Vagina (tissue), 2 donors: Measurements from ENCODE around the gene RHOV.

Source experiments
- POLR2A ChIP-seq, 2 donors: fragments of 450-650 bp; IDR thresholded peaks; one replicate each; pipeline ENCODE4 v1.6.1; 2017; ENCODE audit warnings: antibody characterized with exemption in 2 of 2, mild to moderate bottlenecking in 2 of 2, moderate library complexity in 2 of 2
- TF ChIP-seq, protein P1 (sequence below), 3 experiments: fragments of 450-650 bp in 2 of 3; fragments of 200-600 bp in 1 of 3; sonication (generic) in 1 of 3; IDR thresholded peaks; one replicate each; pipeline ENCODE4 v1.5.1; 2017 to 2019; ENCODE audit warnings: antibody characterized with exemption in 3 of 3, mild to moderate bottlenecking in 2 of 3, moderate library complexity in 2 of 3

DNA sequence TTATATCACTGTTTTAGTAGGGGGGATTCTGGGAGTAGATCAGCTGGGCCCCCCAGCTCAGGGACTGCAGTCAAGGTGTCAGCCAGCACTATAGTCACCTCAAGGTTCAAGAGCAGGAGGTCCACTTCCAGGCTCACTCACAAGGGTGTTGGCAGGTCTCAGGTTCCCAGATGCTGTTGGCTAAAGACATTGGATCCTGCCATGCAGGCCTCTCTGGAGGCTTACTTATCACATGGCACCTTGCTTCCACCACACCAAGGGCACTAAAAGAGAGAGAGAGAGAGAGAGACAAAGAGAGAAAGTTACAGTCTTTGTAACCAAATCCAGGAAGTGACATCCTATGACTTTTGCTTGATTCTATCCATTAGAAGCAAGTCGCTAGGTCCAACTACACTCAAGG lies 38.0 kb downstream of the RHOV start:
- TF ChIP-seq, protein P1, sequence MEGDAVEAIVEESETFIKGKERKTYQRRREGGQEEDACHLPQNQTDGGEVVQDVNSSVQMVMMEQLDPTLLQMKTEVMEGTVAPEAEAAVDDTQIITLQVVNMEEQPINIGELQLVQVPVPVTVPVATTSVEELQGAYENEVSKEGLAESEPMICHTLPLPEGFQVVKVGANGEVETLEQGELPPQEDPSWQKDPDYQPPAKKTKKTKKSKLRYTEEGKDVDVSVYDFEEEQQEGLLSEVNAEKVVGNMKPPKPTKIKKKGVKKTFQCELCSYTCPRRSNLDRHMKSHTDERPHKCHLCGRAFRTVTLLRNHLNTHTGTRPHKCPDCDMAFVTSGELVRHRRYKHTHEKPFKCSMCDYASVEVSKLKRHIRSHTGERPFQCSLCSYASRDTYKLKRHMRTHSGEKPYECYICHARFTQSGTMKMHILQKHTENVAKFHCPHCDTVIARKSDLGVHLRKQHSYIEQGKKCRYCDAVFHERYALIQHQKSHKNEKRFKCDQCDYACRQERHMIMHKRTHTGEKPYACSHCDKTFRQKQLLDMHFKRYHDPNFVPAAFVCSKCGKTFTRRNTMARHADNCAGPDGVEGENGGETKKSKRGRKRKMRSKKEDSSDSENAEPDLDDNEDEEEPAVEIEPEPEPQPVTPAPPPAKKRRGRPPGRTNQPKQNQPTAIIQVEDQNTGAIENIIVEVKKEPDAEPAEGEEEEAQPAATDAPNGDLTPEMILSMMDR (IDR thresholded peaks at IDR 0.05), result no peak
- TF ChIP-seq POLR2A (IDR thresholded peaks at IDR 0.05), result no peak
